ENCODE results near the gene TMC8.
A peak's percentile ranks its signal among the peaks of the same experiment; 100 is the strongest.
"Not testable (repeated sequence)": the region's sequence is repeated elsewhere in the genome, so short reads cannot be mapped to it uniquely, and the experiment has no call there.

Gene TMC8

DNA sequence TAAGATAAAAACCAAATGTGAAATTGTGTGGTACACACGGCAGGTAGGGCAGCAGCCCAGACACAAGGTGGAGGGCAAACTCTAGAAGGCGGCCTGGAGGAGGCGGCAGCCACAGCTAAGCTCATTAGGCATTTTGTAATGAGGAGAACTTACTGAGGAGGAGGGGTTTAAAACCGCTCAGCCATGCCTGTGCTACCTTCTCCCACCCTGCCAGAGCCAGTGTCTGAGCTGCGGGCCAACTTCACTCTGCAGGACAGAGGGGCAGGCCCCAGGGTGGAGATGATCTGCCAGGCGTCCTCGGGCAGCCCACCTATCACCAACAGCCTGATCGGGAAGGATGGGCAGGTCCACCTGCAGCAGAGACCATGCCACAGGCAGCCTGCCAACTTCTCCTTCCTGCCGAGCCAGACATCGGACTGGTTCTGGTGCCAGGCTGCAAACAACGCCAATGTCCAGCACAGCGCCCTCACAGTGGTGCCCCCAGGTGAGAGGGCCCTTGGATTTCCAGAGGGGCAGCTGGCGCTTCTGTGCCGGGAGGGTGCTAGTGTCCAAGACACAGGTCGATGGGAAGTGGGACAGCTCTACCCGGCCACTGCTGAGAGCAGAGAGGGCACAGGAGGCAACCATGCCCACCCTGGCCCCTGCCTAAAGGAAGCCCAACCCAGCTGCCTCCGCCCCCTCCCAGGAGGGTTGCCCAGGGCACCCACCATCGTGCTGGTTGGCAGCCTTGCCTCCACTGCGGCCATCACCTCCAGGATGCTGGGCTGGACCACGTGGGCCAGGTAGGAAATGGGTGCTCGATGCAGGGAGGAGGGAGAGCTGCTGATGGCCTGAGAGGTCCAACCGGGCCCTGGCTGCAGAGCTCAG, 33.5 kb downstream of the TMC8 start:
- no peak for DNase-seq (ENCODE audit: low spot score)

DNA sequence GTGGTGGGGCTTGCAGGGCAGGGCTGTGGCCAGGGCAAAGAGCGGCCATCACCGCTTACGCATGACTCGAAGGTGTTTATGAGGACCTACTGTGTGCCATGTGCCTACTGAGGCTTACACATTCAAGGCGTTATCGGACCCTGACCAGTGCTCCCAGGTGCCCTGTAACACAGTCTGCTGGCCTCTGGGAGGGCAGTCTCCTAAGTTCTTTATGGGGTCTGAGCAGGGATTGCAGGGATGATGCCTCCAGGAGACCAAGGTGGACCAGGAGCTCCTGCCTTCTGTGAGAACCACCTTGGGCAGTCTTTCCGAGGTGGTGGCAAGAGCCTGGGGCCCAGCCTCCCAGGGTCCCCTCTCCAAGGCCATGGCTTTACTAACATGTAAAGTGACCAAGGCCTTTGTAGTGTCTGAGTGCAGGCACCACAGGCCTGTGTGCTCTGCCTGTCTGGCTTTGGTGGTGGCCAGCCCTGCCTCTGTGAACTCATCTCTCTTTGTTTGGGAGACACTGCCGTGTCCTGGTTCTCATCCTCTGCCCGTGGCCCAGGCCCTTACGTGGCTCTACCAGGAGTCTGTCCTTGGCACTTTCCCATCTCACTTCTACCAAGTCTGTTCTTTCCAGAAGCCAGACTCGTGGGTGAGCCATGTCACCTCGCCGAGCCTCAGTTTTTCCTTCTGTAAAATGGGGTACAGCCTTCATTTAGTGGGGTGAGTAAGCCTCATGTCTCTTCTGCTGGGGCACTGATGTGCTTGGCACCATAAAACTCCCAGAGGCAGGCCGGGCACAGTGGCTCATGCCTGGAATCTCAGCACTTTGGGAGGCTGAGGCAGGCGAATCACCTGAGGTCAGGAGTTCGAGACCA, 34.4 kb downstream of the TMC8 start:
- DNase-seq (ENCODE audit: low spot score): no peak

DNA sequence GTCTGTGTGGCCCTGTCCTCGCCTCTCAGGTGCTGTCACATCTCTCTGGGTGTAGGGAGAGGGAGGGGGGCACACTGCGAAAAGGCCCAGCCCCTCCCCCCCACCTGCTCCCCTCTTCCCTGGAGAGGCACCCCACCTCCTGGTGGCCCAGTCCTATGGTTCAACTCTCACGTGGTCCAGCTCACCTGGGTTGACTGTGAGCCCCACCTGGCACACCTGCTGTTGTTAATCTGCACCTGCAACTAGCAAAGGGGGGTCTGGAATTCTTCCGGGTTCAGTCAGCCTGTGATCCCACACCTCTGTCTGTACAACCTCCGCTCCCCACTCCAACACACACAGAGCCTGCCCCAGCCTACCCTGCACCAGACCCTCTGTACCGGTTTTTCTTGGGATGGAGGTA, 35.8 kb downstream of the TMC8 start:
- no peak for DNase-seq (ENCODE audit: low spot score)

DNA sequence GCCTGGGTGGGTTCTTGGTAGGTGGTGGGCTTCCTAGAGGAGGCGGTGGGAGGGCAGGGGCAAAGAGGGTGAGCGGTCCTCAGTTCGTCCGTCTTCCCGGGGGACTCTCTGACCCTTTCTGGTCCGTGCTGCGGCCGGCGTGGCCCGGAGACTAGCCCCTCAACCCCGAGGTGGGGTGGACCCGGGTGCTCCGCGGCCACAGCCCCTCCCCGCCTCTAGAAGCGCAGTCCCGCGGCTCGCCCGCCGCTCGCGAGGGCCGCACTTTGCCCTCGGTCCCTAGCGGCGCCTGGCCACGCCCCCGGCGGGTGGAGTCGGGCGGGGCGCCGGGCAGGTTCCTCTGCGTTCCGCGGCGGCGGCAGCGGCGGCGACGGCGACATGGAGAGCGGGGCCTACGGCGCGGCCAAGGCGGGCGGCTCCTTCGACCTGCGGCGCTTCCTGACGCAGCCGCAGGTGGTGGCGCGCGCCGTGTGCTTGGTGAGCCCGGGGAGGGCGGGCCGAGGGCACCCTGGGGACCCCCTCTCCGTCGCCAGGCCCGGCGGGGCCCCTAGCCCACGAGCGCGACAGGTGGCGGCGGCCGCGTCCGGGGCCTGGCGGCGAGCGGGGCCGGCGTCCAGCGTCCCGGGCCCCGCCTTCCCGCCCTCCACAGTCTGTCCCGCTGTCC, 37.8 kb downstream of the TMC8 start, which contains the start of gene SYNGR2:
SYNGR2 (plus strand) TSS at position 340 of the 661 bp plus-strand sequence; CDS start at position 376, 36 bp downstream.
- peak; percentile 92 for DNase-seq (ENCODE audit: low spot score)

DNA sequence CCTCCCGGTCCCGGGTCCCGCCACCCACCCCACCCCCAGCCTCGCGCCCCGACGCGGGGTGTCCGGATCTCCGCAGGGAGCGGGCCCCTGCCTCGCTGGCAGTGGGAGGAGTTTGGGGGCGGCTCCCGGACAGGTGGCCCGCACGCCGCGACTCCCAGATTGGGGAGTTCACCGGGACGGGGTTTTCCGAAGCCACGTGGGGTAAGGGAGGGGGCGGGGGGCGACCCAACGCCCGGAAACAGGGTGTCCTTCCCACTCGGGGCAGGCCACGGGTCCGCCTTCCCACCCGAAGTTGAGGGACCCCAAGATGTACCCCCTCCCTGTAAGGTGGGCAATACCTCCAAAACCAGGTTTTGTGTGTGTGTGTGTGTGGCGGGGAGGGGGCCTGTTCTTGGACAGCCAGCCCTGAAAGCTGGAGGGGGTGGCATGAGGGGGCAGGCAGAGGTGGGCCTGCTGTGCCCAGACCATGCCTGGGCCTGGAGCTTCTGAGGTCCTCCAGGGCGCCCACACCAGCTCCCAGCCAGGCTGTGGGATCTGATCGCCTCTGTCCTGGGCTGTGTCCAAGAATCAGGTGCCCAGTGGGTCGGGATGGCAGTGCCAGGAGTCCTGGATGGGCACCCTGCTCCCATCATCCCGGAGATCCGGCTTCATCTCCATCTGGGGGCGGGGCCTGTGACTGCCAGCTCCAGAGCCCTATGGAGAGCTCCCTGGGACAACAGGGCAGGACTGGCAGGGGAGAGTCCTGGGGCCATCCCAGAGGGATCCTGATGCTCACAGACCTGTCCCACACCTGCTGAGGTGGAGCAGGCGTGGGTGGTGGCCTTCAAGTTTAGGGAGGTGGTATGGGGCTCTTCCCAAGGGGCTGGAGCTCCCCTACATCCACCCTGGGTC, 38.6 kb downstream of the TMC8 start:
- DNase-seq (ENCODE audit: low spot score): peak; percentile 82

DNA sequence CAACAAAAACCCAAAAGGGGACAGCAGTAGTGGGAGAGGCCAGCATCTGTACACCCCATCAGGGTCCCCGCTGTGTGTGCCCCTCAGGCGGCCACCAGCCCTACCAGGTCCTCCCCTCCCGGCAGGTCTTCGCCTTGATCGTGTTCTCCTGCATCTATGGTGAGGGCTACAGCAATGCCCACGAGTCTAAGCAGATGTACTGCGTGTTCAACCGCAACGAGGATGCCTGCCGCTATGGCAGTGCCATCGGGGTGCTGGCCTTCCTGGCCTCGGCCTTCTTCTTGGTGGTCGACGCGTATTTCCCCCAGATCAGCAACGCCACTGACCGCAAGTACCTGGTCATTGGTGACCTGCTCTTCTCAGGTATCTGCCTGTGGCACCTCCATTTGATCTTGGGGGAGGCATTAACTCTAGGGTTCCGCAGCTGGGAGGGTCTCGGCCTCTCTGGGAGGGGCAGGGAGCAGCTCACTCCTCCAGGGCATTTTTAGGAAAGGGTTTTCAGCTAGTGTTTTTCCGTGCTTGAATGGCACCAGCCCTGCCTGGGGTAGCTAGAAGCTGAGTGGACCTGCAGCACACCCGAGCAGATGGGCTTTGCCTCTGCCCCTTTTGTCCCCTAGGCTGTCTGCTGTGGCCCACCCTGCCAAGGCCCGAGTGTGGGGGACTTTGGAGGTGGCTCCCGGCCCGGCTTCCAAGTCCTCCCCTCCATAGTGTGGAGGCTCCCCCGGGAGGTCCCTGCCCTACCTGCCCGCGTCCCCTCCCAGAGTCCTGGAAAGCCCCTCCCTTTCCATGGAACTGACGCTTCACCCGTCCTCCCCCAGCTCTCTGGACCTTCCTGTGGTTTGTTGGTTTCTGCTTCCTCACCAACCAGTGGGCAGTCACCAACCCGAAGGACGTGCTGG, 40.4 kb downstream of the TMC8 start:
- DNase-seq (ENCODE audit: low spot score): no peak

DNA sequence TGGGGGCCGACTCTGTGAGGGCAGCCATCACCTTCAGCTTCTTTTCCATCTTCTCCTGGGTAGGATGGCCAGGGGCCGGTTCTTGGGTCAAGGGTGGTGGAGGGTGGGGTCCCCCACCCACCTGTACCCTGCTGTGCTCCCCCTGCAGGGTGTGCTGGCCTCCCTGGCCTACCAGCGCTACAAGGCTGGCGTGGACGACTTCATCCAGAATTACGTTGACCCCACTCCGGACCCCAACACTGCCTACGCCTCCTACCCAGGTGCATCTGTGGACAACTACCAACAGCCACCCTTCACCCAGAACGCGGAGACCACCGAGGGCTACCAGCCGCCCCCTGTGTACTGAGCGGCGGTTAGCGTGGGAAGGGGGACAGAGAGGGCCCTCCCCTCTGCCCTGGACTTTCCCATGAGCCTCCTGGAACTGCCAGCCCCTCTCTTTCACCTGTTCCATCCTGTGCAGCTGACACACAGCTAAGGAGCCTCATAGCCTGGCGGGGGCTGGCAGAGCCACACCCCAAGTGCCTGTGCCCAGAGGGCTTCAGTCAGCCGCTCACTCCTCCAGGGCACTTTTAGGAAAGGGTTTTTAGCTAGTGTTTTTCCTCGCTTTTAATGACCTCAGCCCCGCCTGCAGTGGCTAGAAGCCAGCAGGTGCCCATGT, 41.1 kb downstream of the TMC8 start:
- not testable (repeated sequence) for DNase-seq (ENCODE audit: low spot score)

DNA sequence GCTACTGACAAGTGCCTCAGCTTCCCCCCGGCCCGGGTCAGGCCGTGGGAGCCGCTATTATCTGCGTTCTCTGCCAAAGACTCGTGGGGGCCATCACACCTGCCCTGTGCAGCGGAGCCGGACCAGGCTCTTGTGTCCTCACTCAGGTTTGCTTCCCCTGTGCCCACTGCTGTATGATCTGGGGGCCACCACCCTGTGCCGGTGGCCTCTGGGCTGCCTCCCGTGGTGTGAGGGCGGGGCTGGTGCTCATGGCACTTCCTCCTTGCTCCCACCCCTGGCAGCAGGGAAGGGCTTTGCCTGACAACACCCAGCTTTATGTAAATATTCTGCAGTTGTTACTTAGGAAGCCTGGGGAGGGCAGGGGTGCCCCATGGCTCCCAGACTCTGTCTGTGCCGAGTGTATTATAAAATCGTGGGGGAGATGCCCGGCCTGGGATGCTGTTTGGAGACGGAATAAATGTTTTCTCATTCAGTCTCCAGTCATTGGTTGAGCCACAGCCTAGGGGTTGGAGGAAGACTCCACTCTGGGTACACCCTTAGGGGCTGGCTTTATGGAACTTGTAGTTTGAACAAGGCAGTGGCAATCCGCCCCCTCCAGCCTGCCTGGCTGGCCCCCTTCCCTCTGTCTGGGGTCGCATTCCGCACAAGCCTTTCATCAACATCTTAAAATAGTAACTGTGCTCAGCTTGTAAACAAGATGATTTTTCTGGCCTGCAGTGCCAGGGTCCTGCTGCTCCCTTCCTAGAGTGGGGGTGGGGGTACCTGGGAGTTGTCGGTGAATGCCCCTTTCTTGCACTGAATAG, 41.9 kb downstream of the TMC8 start:
- DNase-seq (ENCODE audit: low spot score): no peak

DNA sequence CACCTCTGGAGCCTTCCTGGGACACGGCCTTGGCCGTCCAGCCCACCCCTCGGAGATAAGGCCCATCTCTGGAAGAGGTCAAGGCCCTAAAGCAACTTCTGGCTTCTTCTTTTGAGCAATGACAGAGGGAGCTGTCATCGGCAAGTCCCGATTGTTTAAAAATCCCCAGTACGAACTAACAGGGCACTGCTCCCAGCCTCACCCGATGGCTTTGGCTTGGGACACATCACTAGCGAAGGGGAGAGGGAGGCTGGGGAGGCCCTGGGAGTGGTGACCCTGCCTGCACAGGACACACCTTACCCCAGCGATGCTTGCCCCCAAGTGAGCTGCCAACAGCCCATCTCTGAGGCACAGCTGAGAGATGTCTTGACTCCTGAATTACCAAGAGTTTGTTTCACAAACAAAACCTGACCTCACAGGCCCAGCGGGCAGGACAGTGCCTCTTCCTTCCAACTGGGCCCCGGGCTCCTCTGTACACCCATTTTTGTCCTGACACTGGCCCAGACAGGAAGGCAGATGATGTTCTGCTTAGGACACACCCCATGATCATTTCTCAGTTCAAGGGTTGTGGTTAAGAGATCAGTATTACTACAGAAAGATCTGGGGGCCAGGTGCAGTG, 42.6 kb downstream of the TMC8 start:
- DNase-seq (ENCODE audit: low spot score): no peak

DNA sequence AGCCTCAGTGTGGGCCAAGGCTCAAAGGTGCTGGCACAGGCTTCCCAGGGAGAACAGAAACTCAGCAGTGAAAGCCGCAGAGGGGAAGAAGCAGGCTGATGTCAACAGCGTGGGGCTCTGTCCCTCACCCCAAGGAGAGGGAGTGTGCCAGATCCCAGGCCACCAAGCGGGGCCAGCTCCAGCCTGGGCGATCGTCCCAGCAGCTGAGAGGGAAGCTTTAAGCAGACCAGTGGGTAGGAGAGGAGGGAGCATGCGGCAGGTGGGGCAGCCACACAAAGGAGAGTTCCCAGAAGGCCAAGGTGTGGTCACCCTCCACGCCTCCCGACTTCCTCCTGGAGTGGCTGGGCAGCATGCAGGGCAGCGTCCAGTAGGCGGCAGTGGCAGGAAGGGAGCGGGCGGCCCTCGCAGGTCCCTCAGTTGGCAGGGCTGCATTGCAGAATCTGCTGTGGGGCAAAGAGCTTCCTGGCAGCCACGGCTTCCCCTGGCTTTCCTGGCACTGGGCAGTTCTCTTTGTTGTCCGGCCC, 43.8 kb downstream of the TMC8 start:
- no peak for DNase-seq (ENCODE audit: low spot score)

DNA sequence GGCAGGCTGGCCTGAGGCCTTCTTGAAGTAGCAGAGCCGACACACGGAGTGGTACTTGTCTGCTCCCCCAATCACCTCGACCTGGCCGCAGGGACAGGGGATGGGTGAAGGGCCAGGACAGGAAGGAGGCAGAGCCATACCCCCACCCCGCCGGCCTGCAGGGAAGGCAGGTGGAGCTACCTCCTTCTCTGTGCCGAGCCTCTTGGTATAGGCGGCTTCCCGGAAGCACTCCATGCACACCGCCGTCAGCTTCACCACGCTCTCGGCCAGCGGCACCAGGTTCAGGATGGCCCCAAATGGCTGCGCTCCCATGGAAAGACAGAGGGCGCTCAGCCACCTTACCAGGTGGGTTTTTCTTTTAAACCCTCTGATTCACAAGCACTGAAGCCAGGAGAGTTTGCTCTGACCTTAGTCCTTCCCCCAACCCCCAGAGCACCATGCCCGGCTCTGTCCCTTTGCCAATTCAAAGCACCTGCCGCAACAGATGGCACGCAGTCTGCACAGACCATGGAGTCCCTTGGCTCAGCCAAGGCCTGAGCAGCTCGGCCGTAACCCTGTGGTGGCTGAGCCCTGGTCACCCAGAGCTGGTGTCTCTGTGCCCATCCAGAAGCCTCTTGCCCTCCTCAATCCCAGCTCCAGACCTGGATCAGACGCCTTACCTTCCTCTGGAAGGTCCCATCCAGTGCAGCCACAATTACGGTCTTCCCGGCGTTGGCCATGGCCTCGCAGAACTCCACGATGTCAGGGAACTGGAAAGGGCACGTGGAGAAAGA, 44.5 kb downstream of the TMC8 start:
- no peak for DNase-seq (ENCODE audit: low spot score)

DNA sequence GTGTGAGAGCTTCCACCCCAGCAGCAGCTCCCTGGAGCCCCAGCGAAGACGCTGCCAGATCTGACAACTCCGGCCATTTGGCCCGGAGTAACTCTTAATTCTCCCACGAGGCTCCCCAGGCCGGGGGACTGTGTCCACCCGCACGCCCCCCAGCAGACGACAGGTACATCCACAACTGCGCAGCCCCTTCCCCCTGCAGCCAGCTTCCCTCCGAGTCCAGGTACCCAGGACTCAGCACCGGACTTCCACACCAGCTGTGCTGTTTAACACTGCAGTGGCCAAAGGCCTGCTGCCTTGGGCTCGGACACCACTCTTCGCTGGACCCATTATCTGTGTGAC, 45.0 kb downstream of the TMC8 start:
- DNase-seq (ENCODE audit: low spot score): no peak

DNA sequence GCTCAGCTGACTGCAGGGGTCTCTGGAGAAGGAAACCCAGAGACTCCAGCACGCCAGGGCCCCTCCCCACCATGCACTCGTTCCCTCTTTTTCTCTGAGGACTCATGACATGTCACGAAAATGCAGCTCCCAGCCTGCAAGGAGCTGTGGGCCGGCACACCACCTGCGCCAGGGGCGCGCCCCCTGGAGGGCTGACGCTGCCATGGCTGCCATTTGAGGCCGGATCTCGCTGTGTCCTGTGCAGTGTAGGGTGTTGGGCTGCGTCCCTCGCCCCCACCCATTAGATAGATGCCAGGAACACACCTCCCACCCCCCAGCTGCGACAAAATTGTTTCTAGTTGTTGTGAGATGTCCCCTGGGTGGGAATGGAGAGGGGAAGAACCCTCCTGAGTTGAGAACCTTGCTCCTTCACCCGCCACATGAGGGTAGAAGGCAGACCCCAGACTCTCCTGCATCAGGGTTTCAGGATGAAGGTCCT, 46.0 kb downstream of the TMC8 start:
- DNase-seq (ENCODE audit: low spot score): peak; percentile 81

DNA sequence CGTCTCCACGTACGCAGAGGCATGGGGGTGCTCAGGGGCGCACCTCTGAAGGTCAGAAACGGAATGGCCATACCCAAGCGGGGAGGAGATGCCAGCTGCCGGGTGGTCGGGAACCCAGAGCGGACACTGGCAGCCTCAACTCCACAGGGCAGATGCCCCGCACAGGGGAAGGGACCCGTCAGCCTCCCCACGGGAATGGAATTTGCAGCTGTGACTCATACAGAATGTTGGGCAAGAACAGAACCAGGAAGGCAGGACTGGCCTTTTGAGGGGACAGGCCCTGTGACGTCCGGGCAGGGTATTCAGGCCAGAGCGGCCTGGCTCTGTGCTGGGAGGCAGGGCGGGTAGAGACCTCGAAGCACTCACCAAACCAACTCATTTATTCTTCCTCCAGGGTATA, 48.8 kb downstream of the TMC8 start:
- DNase-seq (ENCODE audit: low spot score): peak; percentile 40

DNA sequence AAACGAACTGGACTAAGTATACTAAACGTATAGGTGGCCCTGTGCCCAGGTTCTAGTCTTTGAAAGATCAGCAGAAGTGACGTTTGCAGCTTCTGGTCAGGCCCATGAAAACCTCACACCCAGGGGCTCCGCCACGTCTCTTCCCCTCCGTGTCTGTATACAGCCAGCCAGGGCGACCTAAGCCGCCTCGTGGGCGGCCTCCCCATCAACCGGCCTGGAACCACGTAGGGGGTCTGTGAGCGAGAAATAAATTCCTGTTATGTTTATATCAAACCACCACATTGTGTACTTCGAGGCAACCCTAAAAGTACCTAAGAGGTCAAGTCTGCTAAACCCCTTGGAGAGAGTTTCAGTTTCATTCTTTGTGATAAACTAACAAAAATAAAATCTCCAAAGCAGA, 49.5 kb downstream of the TMC8 start:
- no peak for DNase-seq (ENCODE audit: low spot score)

DNA sequence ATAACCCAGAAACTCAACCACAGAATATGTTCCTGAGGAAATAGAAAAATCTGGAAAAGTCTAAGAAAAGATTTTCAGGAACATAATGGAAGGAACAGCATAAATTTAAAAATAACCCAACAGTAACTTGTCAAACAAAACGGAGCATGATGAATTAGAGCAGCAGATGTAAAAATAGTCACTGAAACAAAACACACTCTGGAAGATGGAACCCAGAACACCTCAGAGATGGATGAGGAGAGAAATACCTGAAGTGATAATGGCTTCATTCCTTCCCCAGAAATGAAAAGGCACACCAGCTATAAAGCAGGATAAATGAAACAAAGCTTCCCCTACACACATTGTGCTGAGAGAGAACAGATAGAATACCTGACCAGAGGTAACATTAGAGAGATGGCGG, 49.9 kb downstream of the TMC8 start:
- no peak for DNase-seq (ENCODE audit: low spot score)

DNA sequence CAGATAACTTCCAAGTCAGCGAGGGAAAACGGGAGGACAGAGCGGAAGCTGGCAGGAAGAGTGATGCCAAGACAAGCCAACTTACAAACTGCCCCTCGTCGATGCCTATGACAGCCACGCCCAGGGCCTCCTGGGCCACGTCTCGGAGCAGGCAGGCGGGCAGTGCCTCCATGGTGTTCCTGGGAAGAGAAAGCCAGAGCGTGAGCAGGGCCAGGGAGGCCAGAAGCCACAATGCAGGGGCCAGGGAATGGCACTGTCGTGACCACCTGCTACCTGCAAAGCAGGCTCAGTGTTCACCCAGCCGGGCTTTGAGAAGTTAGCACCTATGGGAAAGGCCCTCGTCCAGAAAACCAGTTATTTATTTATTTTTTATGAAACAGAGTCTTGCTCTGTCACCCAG, 51.9 kb downstream of the TMC8 start:
- DNase-seq (ENCODE audit: low spot score): no peak

DNA sequence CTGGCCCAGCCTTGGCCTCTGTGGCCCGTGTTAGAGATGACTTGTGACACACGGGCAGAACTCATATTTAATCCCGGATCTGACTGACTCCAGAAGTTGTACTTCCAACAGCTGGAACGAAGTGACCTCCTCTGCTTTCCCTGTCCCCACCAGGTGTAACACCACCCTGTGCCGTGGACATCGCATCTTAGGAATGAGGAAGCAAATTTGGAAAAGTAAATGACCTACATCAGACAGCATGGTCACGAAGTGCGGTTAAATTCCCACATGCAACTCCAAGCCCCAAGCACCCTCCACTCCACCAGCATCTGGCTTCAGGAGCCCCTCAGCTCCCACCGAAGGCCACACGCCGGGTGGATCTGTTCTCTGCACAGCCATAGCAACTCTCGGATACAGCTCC, 53.3 kb downstream of the TMC8 start:
- DNase-seq (ENCODE audit: low spot score): no peak
